ENCODE results near the gene OR1J1. TPM values are rescaled to one million over a fixed set of nuclear protein-coding genes. Genes with fewer than 3 reads are reported as not detected.
A peak's percentile ranks its signal among the peaks of the same experiment; 100 is the strongest.

OR1J1 gene
- total and polyA plus RNA-seq, 8 donors: not detected

DNA sequence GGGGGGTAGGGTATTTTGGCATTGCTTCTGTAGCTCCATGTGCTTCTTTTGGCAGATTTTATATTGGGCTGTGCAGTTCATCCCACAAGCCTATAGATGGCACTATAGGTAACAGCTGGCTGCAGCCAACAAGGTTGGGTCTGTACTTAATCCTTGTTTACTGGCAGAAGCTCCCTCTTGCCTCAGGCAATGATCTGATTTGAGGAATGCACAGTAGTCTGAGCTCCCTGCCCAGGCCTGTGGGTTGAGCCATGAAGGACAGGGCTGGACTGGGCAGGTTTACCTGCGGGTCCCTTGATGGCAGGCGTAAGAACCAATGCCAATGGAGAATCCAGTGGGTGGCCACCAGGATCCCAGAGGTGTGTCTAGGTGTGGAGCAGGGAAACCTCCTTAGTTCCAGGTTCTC lies 21.2 kb upstream of the OR1J1 start:
- intact Hi-C loops (cut with DNase I; ENCODE audit: low total_unique reads): no loop called here
- Histone ChIP-seq H3K36me3 (no peaks in the 10 kb centered on the region), H3K27ac (no peak overlapping the region), H3K27me3 (no peaks in the 10 kb centered on the region), H3K4me1 (no peaks in the 10 kb centered on the region), H3K9me3 (peaks cover 0 to 15% (median 5%) of the 10 kb centered on the region in 4 donors), H3K4me3 (no peak overlapping the region)
- WGBS, 5 donors: 36 to 55% (median 54%) methylated on average over 2 of the region's 2 CpGs
- no peak for TF ChIP-seq POLR2AphosphoS5 (IDR thresholded peaks at IDR 0.05)
- peak in 4 of 7 experiments; percentile 28 to 62 (median 48) for TF ChIP-seq CTCF (IDR thresholded peaks at IDR 0.05)
- peak in 1 of 2 donors; percentile 35 for DNase-seq

DNA sequence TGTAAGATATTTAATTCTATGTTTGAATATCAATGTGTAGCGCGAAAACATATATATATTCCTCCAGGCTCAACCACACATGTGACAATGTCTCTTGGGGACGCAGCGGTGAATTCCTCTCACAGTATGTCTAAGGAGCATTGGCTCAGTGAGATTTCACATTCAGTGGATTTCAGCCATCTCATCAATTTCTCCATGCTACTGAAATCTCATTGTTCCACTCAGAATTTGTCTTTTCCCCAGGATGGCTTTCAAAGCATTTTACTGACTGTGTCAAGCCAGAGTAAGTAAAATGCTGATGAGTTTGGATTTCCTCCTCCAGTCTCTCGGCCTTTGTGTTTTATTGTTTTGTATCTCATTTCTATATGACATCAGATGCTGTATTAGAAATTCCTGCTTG lies 1.3 kb upstream of the OR1J1 start:
- no peak for TF ChIP-seq POLR2A (IDR thresholded peaks at IDR 0.05)
- TF ChIP-seq EP300 (IDR thresholded peaks at IDR 0.05): no peak
- TF ChIP-seq CTCF (IDR thresholded peaks at IDR 0.05): no peak
- TF ChIP-seq POLR2AphosphoS5 (IDR thresholded peaks at IDR 0.05): no peak
- H3K4me3 ChIP-seq: no peak overlapping the region
- H3K27ac ChIP-seq: no peak overlapping the region
- H3K36me3 ChIP-seq: no peaks in the 10 kb centered on the region
- H3K27me3 ChIP-seq: no peaks in the 10 kb centered on the region
- 84 to 95% (median 93%) methylated on average over 5 of the region's 5 CpGs for whole genome bisulfite sequencing, 5 donors
- no peak for DNase-seq
- no peaks in the 10 kb centered on the region for H3K9me3 ChIP-seq
- intact Hi-C loops (cut with DNase I; ENCODE audit: low total_unique reads): no loop called here
- no peaks in the 10 kb centered on the region for H3K4me1 ChIP-seq

GRCh38 chr9:122477346-122477745 lies 380 bp downstream of the OR1J1 start:
- no peaks in the 10 kb centered on the region for H3K9me3 ChIP-seq
- H3K4me1 ChIP-seq: no peaks in the 10 kb centered on the region
- TF ChIP-seq EP300 (IDR thresholded peaks at IDR 0.05): no peak
- H3K36me3 ChIP-seq: no peaks in the 10 kb centered on the region
- no peak overlapping the region for H3K4me3 ChIP-seq
- no peak for DNase-seq
- WGBS, 5 donors: 85 to 93% (median 89%) methylated on average over 3 of the region's 3 CpGs
- intact Hi-C loops (cut with DNase I; ENCODE audit: low total_unique reads): no loop called here
- no peak overlapping the region for H3K27ac ChIP-seq
- H3K27me3 ChIP-seq: no peaks in the 10 kb centered on the region

- intact Hi-C loops (cut with DNase I; ENCODE audit: low total_unique reads): no loop called here
- H3K27ac ChIP-seq: no peak overlapping the region
Measured at GRCh38 chr9:122475717-122476116, 2.0 kb downstream of the OR1J1 start.

More at GRCh38 chr9:122475717-122476116, 2.0 kb downstream of the OR1J1 start:
- H3K27me3 ChIP-seq: no peaks in the 10 kb centered on the region
- 37 to 65% (median 52%) methylated on average over 2 of the region's 2 CpGs for WGBS, 5 donors
- no peak for DNase-seq
- no peaks in the 10 kb centered on the region for H3K36me3 ChIP-seq
- H3K9me3 ChIP-seq: no peaks in the 10 kb centered on the region
- TF ChIP-seq CTCF (IDR thresholded peaks at IDR 0.05): no peak
- TF ChIP-seq POLR2AphosphoS5 (IDR thresholded peaks at IDR 0.05): no peak
- no peak for TF ChIP-seq EP300 (IDR thresholded peaks at IDR 0.05)
- no peak for TF ChIP-seq POLR2A (IDR thresholded peaks at IDR 0.05)
- H3K4me1 ChIP-seq: no peaks in the 10 kb centered on the region
- no peak overlapping the region for H3K4me3 ChIP-seq
